HepG2 (cell line): ENCODE data around the gene REEP6. TPM values are rescaled to one million over a fixed set of nuclear protein-coding genes. Genes with fewer than 3 reads are reported as not detected.

ENCODE experiments used
- DMAP1 ChIP-seq: IDR thresholded peaks from 2 replicates; pipeline ENCODE4 v1.6.1; 2016
- HNF1B ChIP-seq: sonication (generic); formaldehyde crosslinking; IDR thresholded peaks from 2 replicates; pipeline ENCODE4 v1.5.1; 2020; ENCODE audit warnings: mild to moderate bottlenecking, moderate library complexity, missing genetic modification reagents
- NR3C1 ChIP-seq: sonication (generic); formaldehyde crosslinking; IDR thresholded peaks from 2 replicates; pipeline ENCODE4 v1.4.0; 2020; ENCODE audit warnings: missing genetic modification reagents
- REL ChIP-seq: sonication (generic); formaldehyde crosslinking; conservative IDR thresholded peaks from 2 replicates; pipeline ENCODE4 v1.8.0; 2022; ENCODE audit warnings: mild to moderate bottlenecking, missing genetic modification reagents, moderate library complexity
- RELA ChIP-seq: sonication (generic); formaldehyde crosslinking; IDR thresholded peaks from 2 replicates; pipeline ENCODE4 v1.4.0; 2020; ENCODE audit warnings: missing genetic modification reagents
- RXRA ChIP-seq: sonication (generic); formaldehyde crosslinking; IDR thresholded peaks from 2 replicates; pipeline ENCODE4 v1.5.1; 2020; ENCODE audit warnings: missing genetic modification reagents
- SKI ChIP-seq: fragments of 450-650 bp; IDR thresholded peaks from one replicate; pipeline ENCODE4 v1.6.1; 2018; ENCODE audit warnings: mild to moderate bottlenecking; ENCODE audit not compliant: partially characterized antibody
- SRSF1 ChIP-seq: fragments of 200-400 bp; formaldehyde crosslinking; optimal IDR thresholded peaks from 2 replicates; pipeline ENCODE3; 2017; ENCODE audit warnings: mild to moderate bottlenecking, low read depth, low read length, moderate library complexity
- TBX2 ChIP-seq: sonication (generic); formaldehyde crosslinking; IDR thresholded peaks from 2 replicates; pipeline ENCODE4 v1.5.0; 2020; ENCODE audit warnings: missing genetic modification reagents, mild to moderate bottlenecking, borderline replicate concordance
- ZNF205 ChIP-seq: IDR thresholded peaks from 2 replicates; pipeline ENCODE4 v1.6.1; 2018; ENCODE audit warnings: missing biosample characterization, missing genetic modification reagents
- ZNF414 ChIP-seq: sonication (generic); formaldehyde crosslinking; IDR thresholded peaks from 2 replicates; pipeline ENCODE4 v1.5.0; 2020; ENCODE audit warnings: missing genetic modification reagents
- ZNF564 ChIP-seq: sonication (generic); formaldehyde crosslinking; IDR thresholded peaks from 2 replicates; pipeline ENCODE4 v1.8.1; 2023; ENCODE audit warnings: mild to moderate bottlenecking, missing genetic modification reagents
- ZNF614 ChIP-seq: IDR thresholded peaks from 2 replicates; pipeline ENCODE4 v1.6.1; 2018; ENCODE audit warnings: missing biosample characterization, missing genetic modification reagents, inconsistent platforms, borderline replicate concordance
- ZNF629 ChIP-seq: sonication (generic); formaldehyde crosslinking; conservative IDR thresholded peaks from 2 replicates; pipeline ENCODE4 v1.5.0; 2020; ENCODE audit warnings: missing genetic modification reagents
- ZSCAN30 ChIP-seq: sonication (generic); formaldehyde crosslinking; IDR thresholded peaks from 2 replicates; pipeline ENCODE4 v1.5.0; 2020; ENCODE audit warnings: mild to moderate bottlenecking, missing genetic modification reagents
- polyA plus RNA-seq, 8 experiments: library from polyadenylated mRNA; depleted of rRNA in 3 of 8; stranded (reverse) in 7 of 8; unstranded in 1 of 8; fragments of >200 nt; fragmentation: Illumina TruSeq in 4 of 8; extraction: Trizol in 4 of 8; gene quantifications; 2 replicates each; pipeline versions ENCODE4 v1.2.1 to v1.2.3, GENCODE V29; 2011 to 2016; ENCODE audit warnings: low read depth in 4 of 8, missing spikeins in 1 of 8, mixed read lengths in 1 of 8; ENCODE audit not compliant: insufficient read depth in 1 of 8
- total RNA-seq, 5 experiments: library from RNA; depleted of rRNA; stranded (reverse); fragments of >200 nt; fragmentation: Illumina TruSeq; extraction: Trizol; gene quantifications; 2 replicates each; pipeline ENCODE4 v1.2.3, GENCODE V29; 2016; ENCODE audit warnings: low read depth in 1 of 5
- TF ChIP-seq, protein P1 (sequence below): IDR thresholded peaks from 2 replicates; pipeline ENCODE4 v1.6.1; 2016; ENCODE audit warnings: missing compliant biosample characterization, missing genetic modification reagents, borderline replicate concordance
- TF ChIP-seq, protein P2 (sequence below): sonication (generic); formaldehyde crosslinking; IDR thresholded peaks from 2 replicates; pipeline ENCODE4 v1.4.0; 2020; ENCODE audit warnings: mild to moderate bottlenecking, missing genetic modification reagents

REEP6 gene
- total and polyA plus RNA-seq, 2 of the 13 experiments (the other 11 are each of a cell fraction or from before 2014, with no cell fraction given), result 10.0 to 28.8 TPM

DNA sequence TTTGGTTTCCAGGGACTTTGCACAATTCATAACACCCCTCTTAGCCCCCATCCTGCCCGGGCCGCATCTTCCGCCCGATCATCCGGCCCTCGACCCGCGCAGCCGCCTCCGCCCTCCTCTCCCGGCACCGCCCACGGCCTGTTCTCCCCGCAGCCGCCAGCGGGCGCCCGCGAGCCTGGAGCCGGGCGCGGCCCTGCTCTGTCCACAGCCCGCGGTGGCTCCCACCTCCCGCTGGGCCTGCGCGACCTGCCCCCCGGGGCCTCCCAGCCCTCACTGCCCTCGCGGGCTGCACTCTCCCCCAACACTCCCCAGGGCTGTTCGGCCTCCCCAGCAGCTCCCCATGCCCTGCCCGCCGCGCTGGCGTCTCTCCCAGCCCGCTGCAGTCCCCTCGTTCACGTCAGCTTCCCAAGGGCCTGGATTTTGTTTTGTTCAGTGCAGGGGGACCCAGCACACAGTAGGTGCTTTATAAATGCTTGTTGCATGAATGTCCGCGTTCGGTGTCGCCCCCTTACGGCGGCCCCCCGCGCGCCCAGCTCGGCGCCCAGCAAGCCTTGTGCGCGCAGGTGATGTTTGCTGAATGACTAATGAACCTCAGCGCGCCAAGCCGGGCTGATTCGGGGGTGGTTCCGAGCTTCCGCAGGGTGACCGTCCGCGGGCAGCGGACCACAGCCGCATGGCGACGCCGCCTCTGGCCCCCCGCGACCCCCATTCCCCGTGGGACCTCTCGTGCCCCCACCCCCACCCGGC is 45.6 kb upstream of the REEP6 start (continued):
- no peak for TF ChIP-seq HNF1B (CRISPR knock-in tag)
- peak; percentile 57; the same call in 1 of the 2 replicates for TF ChIP-seq TBX2 (CRISPR knock-in tag)
- no peak for TF ChIP-seq NR3C1 (CRISPR knock-in tag)
- TF ChIP-seq ZNF564 (CRISPR knock-in tag), result 0 out of 2 replicates have a peak, but pooled peaks have one; percentile 39
- TF ChIP-seq ZNF414 (CRISPR knock-in tag), result no peak
- no peak for TF ChIP-seq SRSF1
- TF ChIP-seq, protein P1, sequence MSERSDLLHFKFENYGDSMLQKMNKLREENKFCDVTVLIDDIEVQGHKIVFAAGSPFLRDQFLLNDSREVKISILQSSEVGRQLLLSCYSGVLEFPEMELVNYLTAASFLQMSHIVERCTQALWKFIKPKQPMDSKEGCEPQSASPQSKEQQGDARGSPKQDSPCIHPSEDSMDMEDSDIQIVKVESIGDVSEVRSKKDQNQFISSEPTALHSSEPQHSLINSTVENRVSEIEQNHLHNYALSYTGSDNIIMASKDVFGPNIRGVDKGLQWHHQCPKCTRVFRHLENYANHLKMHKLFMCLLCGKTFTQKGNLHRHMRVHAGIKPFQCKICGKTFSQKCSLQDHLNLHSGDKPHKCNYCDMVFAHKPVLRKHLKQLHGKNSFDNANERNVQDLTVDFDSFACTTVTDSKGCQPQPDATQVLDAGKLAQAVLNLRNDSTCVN (CRISPR knock-in tag), result no peak
- TF ChIP-seq ZNF205 (CRISPR knock-in tag), result 0 out of 2 replicates have a peak, but pooled peaks have one; percentile 26
- TF ChIP-seq, protein P2, sequence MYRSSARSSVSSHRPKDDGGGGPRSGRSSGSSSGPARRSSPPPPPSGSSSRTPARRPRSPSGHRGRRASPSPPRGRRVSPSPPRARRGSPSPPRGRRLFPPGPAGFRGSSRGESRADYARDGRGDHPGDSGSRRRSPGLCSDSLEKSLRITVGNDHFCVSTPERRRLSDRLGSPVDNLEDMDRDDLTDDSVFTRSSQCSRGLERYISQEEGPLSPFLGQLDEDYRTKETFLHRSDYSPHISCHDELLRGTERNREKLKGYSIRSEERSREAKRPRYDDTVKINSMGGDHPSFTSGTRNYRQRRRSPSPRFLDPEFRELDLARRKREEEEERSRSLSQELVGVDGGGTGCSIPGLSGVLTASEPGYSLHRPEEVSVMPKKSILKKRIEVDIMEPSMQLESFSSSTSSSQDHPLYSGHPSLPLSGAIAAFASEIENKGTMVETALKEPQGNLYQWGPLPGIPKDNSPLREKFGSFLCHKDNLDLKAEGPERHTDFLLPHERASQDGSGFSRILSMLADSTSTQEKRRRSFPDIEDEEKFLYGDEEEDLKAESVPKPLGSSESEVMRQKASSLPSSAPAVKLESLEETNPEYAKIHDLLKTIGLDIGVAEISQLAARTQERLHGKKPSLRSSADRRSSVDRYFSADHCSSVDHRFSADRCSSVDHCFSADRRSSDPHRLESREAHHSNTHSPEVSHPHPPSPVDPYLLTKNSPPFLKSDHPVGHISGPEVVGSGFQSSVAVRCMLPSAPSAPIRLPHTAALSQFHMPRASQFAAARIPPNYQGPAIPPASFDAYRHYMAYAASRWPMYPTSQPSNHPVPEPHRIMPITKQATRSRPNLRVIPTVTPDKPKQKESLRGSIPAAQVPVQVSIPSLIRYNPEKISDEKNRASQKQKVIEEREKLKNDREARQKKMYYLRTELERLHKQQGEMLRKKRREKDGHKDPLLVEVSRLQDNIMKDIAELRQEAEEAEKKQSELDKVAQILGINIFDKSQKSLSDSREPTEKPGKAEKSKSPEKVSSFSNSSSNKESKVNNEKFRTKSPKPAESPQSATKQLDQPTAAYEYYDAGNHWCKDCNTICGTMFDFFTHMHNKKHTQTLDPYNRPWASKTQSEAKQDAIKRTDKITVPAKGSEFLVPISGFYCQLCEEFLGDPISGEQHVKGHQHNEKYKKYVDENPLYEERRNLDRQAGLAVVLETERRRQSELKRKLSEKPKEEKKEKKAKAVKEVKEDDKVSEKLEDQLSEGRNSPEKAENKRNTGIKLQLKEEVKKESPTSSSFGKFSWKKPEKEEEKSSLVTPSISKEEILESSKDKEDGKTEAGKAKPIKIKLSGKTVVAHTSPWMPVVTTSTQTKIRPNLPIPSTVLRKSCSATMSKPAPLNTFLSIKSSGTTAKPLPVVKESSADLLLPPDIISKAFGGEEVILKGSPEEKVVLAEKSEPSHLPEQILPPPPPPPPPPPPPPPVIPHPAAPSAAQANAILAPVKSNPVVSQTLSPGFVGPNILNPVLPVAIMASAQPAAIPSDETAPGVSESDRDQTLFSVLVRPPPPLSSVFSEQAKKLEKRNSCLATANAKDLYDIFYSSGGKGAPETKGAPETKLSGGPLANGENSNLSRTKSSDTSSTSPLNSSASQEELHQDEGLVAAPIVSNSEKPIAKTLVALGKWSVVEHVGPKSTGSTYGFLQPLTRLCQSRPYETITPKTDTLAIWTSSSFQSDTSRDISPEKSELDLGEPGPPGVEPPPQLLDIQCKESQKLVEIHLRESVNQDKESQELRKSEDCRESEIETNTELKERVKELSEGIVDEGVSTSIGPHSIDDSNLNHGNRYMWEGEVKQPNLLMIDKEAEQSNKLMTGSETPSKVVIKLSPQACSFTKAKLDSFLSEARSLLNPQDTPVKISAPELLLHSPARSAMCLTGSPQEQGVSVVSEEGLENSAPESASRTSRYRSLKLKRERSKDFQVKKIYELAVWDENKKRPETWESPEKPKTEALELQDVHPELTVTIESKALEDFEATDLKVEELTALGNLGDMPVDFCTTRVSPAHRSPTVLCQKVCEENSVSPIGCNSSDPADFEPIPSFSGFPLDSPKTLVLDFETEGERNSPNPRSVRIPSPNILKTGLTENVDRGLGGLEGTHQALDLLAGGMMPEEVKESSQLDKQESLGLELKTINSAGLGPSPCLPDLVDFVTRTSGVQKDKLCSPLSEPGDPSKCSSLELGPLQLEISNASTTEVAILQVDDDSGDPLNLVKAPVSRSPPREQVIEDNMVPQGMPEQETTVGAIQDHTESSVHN, result no peak
- no peak for TF ChIP-seq RELA (CRISPR knock-in tag)
- no peak; the same call in 1 of the 2 replicates for TF ChIP-seq ZNF629 (CRISPR knock-in tag)
- no peak for TF ChIP-seq SKI
- TF ChIP-seq DMAP1 (CRISPR knock-in tag), result 0 out of 2 replicates have a peak, but pooled peaks have one; percentile 26
- no peak for TF ChIP-seq ZSCAN30 (CRISPR knock-in tag)
- TF ChIP-seq RXRA (CRISPR knock-in tag), result 0 out of 2 replicates have a peak, but pooled peaks have one; percentile 37
- 0 out of 2 replicates have a peak, but pooled peaks have one; percentile 18 for TF ChIP-seq ZNF614 (CRISPR knock-in tag)
- TF ChIP-seq REL (CRISPR knock-in tag), result no peak
